HG03342 (cell line): ENCODE results near the gene ATP11C.

Source experiments
- ATAC-seq: cut with Tn5 transposase; IDR thresholded peaks from one replicate; pipeline ENCODE4 v1.9.1; 2021; ENCODE audit warnings: mild to moderate bottlenecking, moderate library complexity; ENCODE audit not compliant: unreplicated experiment

The ATP11C gene

GRCh38 chrX:139815771-139816170 is 117.1 kb downstream of the ATP11C start:
- ATAC-seq: no peak

DNA sequence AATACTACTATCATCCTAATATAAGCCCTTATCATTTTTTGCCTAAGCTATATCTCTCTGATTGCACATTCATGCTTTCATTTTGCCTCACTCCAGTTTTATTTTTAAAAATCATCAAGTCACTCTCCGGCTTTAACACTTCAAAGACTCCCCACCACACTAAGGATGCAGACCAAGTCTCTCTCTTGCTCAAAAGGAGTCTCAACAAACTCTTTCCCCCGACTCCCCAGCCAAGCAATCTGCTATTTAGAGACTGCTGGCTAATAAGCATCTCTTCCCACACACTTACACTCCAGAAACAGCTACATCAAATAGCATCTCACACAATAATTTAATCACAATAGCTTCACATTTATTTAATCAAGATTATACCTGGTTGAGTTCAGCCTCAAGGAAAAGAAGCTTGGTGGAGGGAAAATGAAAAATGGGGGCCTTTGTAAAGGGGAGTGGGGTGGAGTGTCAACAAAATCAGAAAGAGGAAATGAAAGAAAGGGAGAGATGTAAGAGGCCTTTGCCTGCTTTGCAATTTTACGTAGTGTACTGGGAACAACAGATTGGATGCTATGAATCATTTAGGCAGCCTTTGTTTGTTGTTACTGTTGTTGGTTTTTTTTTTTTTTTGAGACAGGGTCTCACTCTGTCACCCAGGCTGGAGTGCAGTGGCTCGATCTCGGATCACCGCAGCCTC is 120.8 kb downstream of the ATP11C start:
- peak; percentile 82 for ATAC-seq

DNA sequence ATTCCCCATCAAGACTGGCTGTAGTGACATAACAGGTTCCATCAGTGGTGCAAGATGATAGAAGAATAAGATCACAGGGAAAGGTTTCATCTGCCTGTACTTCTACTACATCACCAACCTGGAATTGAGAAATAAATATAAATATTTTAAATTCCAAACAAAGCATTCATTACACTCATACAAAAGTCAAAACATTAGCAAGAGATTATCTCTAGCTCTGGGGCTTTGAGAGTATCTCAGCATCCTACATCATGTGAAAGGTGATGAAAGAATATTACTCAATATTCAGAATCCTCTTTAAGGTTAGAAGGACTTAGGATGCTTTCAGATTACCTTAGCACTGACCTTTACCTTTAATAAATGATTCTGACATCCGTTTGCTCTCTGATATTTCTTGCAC is 128.4 kb downstream of the ATP11C start:
- no peak for ATAC-seq

DNA sequence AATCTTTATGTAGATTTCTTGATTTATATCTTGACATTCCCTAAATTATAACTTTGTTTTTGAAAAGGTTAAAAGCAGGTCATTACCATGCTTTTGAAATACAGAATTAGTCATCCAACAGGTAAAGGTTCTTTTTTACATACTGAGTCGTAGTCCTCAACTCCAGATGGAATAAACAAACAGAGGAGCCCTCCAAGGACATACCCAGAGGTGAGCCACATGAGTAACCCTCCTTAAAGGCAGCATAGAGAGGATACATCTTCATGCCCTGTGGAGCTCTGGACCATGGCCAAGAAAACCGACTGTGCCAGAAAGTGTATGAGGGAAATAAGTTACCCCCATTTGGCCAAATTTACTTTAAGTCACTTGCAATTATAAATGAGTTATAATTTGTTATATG is 129.6 kb downstream of the ATP11C start:
- ATAC-seq: no peak

DNA sequence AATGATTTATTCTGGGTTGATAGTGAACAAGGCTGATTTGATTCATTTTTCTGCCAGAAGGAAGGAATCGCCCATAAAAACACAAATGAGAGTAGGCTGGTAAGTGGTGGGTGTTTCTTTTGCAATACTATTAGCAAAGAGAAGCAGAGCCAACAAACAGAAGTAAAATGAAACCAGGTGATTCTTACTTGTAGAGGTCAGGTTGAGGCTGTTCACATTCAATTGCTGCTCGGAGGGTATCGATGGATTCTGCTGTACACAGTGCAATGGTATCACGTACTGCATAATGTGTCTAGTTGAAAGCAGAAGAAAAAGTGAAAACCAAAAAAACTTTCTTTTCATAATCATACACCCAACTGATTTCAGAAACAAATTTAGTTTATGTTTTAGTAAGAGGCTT is 130.8 kb downstream of the ATP11C start:
- no peak for ATAC-seq

GRCh38 chrX:139801397-139801813 is 131.4 kb downstream of the ATP11C start:
- peak; percentile 56 for ATAC-seq

GRCh38 chrX:139798701-139799100 is 134.2 kb downstream of the ATP11C start:
- ATAC-seq: no peak

GRCh38 chrX:139795196-139795595 is 137.7 kb downstream of the ATP11C start:
- ATAC-seq: peak; percentile 98

DNA sequence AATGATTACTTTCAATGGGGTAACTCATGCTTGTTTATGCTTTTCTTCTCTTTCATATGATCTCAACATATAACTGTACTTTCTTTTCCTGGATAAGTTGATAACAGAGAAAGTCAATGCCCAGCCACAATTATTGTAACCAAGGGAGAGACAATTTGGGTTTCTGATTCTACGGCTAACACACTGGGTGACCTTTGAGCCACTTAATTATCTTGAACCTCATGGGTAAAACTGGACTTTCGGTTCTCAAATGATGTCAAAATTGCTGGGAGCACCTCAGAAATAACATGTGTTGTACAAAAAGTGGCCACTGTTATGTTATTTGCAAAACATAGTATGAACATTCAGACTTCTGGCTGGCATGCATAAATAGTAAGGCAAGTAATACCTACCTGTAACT is 145.3 kb downstream of the ATP11C start:
- no peak for ATAC-seq

GRCh38 chrX:139784807-139785206 is 148.0 kb downstream of the ATP11C start:
- ATAC-seq: peak; percentile 93

DNA sequence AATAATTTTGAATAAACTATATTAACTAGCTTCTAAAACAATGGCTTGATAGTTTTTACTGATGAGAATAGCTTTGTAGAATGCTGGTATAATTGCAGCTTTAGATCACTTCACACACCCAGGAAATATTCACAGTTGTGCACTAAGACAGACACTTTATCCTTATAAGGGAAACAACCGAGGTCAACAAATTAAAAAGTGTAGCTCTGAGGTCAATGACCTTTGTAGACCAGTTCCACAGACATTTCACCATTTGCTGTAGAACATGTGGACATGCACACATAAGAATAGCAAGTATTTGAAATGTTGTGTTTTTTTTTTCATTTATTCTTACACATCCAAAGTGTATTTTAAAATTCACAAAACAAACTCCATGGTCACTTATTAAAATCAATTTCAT is 148.9 kb downstream of the ATP11C start:
- no peak for ATAC-seq

- no peak for ATAC-seq
Measured at GRCh38 chrX:139783030-139783429, 149.8 kb downstream of the ATP11C start.

DNA sequence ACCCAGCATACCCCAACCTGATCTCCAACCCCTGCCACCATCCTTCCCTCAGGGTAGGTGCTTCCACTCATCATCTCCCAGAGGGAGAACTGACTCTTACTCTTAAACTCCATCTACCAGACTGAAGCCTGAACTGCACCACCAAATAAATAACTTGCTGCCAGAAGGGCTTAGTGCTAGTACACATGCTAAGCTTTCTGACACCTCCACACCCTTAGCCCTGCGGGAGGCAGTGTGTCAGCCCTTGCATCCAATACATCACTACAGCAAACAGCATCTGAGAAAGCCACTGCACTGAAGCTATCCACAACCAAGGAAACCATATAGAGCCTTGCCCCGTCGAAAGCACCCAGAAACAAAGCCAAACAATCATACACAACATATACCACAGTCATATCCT is 156.3 kb downstream of the ATP11C start:
- ATAC-seq: no peak

- no peak for ATAC-seq
Measured at GRCh38 chrX:139770366-139770765, 162.5 kb downstream of the ATP11C start.

DNA sequence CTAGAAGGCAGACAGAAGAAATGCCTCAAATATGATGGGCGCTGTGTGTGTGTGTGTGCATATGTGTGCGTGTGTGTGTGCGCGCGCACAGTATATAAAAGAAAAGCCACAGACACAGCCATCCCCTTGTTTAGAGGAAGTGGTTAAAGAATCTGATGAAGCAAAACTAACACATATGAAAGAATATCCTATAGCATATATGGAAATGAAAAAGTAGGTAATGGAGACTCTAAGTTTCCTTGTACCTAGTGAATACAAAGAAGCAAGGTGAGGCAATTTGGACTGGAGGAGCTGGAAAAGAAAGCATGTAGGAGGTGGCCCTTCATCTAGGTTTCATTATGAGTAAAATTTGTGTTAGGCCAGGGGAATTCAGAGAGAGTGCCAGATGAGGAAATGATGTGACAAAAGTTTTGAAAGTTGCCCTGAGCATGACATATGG is 166.3 kb downstream of the ATP11C start:
- ATAC-seq: peak; percentile 69

DNA sequence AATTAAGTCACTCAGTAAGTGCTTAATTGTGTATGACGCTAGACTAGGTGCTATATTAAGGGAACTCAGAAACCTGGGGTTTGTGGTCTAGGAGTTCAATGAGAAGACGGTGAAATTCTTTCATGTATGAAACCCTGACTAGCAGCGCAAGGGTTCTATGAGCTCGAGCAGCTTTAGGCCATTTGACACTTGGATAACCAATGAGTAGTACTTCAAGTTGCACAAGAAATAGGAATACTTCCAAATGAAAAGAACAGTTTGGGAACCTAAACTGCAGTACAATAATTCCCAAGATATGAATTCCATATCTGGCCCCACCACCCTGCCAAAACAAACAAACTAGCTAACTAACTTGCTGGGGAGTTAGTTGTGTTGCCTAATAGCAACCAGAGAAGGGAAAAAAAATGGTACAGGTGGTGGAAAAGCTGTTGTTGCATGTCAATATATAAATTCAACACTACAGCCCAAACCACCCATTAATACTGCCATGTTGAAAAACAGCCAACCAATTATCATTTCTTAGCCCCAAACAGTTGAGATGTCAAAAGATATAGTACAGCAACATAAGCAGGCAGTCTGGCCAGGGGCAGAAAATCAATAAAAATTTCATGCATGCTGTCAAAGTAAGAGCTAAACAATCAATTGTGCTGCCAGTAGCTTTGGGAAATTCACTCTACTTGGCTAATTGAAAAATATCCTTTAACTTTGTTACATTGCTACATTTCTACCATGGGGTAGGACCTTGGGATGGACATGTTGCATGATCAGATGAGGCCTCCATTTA is 170.3 kb downstream of the ATP11C start:
- ATAC-seq: no peak

DNA sequence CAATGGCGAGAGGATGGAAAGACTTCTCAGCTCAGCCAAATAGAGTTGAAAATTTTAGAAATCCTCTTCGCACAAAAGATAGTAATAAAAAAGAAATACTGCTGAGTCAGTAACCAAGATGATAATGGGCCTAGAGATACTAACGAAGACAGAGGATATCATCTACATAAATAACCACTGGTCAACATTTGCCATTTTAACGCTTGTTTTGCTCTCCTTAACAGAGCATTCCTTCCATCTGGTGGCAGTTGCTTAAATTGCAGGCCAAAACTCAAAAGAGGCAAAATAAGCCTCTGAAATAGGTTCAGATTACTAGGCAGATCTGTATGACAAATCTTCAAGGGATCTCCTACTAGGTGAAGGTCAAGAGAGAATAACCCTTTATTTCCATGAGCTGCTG is 173.2 kb downstream of the ATP11C start:
- no peak for ATAC-seq

DNA sequence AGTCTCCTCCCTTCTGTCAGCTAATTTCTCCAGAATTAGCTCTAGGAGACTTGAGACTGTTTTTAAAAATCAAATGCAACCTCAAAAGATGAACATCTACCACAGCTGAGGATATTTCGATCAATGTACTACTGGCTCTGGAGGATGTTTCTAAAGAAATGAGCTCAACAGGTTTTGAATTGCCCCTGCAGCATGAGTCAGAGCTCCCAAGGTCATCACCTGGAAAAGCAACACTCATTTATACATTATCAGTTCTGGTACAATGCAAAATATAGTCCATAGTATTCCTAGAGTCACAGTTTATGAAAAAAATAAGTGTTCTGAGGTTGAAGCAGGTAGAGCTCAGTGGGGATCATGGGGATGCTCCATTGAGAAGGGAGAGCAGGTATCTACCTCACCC is 174.0 kb downstream of the ATP11C start:
- ATAC-seq: no peak

DNA sequence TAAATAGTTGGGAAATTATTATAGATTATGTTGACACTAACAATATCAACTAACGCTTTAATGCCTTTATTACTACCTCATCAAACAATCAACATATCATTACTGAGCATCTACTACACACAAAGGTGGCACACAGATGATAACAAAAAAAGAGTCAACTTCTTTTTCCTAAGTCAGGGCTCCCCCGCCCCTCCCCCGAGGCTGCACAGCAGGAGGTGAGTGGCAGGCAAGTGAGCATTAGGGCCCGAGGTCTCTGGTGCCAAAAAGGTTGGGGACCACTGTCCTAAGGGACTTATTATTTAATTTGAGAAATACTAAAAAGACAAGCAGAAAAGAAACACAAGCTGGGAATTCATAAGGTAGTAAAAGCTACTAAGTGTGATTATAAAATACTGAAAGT is 174.6 kb downstream of the ATP11C start:
- no peak for ATAC-seq

DNA sequence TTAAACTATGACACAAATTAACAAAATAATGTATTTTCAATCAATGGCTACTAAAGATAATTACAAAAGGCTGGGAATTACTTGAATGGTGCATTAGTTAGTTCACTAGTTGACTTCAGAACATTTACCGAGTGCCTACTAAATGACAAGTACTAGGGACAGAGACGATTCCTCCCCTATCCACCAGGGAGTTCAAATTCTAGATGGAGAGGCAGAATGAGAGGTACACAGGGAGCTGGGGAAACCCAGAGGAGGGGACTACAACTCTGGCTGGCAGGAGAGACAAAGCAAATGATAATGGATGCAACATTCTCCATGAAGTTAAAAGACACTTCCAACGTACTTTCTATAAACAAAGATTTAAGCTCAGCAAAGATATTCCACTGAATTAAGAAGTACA is 181.8 kb downstream of the ATP11C start:
- no peak for ATAC-seq

GRCh38 chrX:139750390-139750789 is 182.5 kb downstream of the ATP11C start:
- ATAC-seq: no peak

DNA sequence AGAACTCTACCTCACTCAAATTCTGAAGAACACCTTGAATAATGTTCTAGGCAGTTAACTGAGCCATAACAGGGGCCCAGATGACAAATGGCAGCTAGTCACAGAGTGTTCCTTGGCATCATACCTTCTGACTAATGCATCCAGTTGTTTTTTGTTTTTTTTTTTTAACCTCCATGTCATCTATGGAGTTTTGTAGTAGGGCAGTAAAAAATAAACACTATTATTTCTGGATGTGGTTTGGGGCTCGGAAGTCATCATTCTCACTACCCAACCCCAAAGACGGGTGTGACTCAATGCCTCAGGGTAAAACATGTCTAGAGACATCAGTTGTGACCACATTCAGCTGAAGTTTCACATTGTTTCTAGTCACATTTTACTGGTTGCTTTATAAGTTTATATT is 193.7 kb downstream of the ATP11C start:
- ATAC-seq: peak; percentile 94
